HEK293 (cell line): ENCODE results near the gene WNT8B.

Experiments used
- CTCF ChIA-PET: fragments of 350-600 bp; formaldehyde crosslinking; extraction: SDS; loops from one replicate; lab custom pipeline; 2021; ENCODE audit warnings: antibody characterized with exemption; lab: Yijun Ruan, JAX
- POLR2A ChIA-PET: fragments of 300-600 bp; formaldehyde crosslinking; extraction: SDS; loops from one replicate; lab custom pipeline; 2020; ENCODE audit warnings: antibody characterized with exemption, inconsistent platforms; lab: Yijun Ruan, JAX
- H3K27ac ChIP-seq: fragments of 200-500 bp; sonication (Bioruptor generic); 2 replicates; pipeline ENCODE4 v1.5.1; 2014; ENCODE audit warnings: low read depth, low read length, control low read depth, inconsistent platforms; ENCODE audit errors: extremely low read depth
- H3K36me3 ChIP-seq, 2 experiments: fragments of 200-500 bp in 1 of 2; sonication (Bioruptor generic) in 1 of 2; 1 replicate in 1 of 2; 2 replicates in 1 of 2; pipeline ENCODE4 v1.5.1; 2014 to 2017; ENCODE audit warnings: inconsistent platforms in 2 of 2, low read length in 2 of 2; ENCODE audit not compliant: control insufficient read depth in 2 of 2, insufficient read depth in 1 of 2
- H3K4me1 ChIP-seq: fragments of 200-500 bp; sonication (Bioruptor generic); 2 replicates; pipeline ENCODE4 v1.5.1; 2014; ENCODE audit warnings: mild to moderate bottlenecking, low read length, inconsistent platforms; ENCODE audit not compliant: control insufficient read depth, insufficient read depth
- H3K4me3 ChIP-seq: 2 replicates; pipeline ENCODE4 v1.5.1; 2011; ENCODE audit warnings: low read depth, mild to moderate bottlenecking, control low read depth, low read length, moderate library complexity
- H3K9me3 ChIP-seq: fragments of 200-500 bp; sonication (Bioruptor generic); 2 replicates; pipeline ENCODE4 v1.5.1; 2014; ENCODE audit warnings: low read depth, low read length, inconsistent platforms; ENCODE audit not compliant: control insufficient read depth, insufficient read depth
- FEZF1 ChIP-seq: fragments of 450-650 bp; formaldehyde crosslinking; IDR thresholded peaks from 2 replicates; pipeline ENCODE4 v1.5.1; 2016; ENCODE audit warnings: missing biosample characterization, missing genetic modification characterization
- HOXA7 ChIP-seq: sonication (generic); formaldehyde crosslinking; IDR thresholded peaks from 2 replicates; pipeline ENCODE4 v1.8.1; 2022; ENCODE audit warnings: missing genetic modification reagents, borderline replicate concordance
- INSM2 ChIP-seq: fragments of 450-650 bp; formaldehyde crosslinking; IDR thresholded peaks from 2 replicates; pipeline ENCODE4 v1.5.1; 2016; ENCODE audit warnings: missing biosample characterization, missing genetic modification characterization
- SCRT1 ChIP-seq: fragments of 450-650 bp; formaldehyde crosslinking; IDR thresholded peaks from 2 replicates; pipeline ENCODE4 v1.5.1; 2016; ENCODE audit warnings: missing biosample characterization, missing genetic modification characterization, borderline replicate concordance
- SCRT2 ChIP-seq: fragments of 450-650 bp; formaldehyde crosslinking; IDR thresholded peaks from 2 replicates; pipeline ENCODE4 v1.5.1; 2016; ENCODE audit warnings: missing biosample characterization, missing genetic modification characterization
- SETDB1 ChIP-seq: IDR thresholded peaks from one replicate; pipeline ENCODE4 v1.6.1; 2017; ENCODE audit warnings: mild to moderate bottlenecking, low read length, moderate library complexity, mixed read lengths; ENCODE audit not compliant: insufficient read length
- ZBTB1 ChIP-seq: fragments of 450-650 bp; formaldehyde crosslinking; IDR thresholded peaks from 2 replicates; pipeline ENCODE4 v1.5.1; 2016; ENCODE audit warnings: missing biosample characterization, missing genetic modification characterization
- ZBTB48 ChIP-seq: fragments of 450-650 bp; formaldehyde crosslinking; IDR thresholded peaks from 2 replicates; pipeline ENCODE4 v1.5.1; 2016; ENCODE audit warnings: missing biosample characterization, missing genetic modification characterization
- ZBTB7A ChIP-seq: fragments of 450-650 bp; formaldehyde crosslinking; IDR thresholded peaks from 2 replicates; pipeline ENCODE4 v1.5.1; 2016; ENCODE audit warnings: low read depth, missing biosample characterization, missing genetic modification characterization
- ZNF214 ChIP-seq: fragments of 450-650 bp; formaldehyde crosslinking; IDR thresholded peaks from 2 replicates; pipeline ENCODE4 v1.5.1; 2017; ENCODE audit warnings: missing biosample characterization, mild to moderate bottlenecking, missing genetic modification characterization, borderline replicate concordance
- ZNF266 ChIP-seq: fragments of 450-650 bp; formaldehyde crosslinking; IDR thresholded peaks from 2 replicates; pipeline ENCODE4 v1.5.1; 2016; ENCODE audit warnings: missing biosample characterization, missing genetic modification characterization, low read depth
- ZNF549 ChIP-seq: fragments of 450-650 bp; IDR thresholded peaks from 2 replicates; pipeline ENCODE4 v1.5.1; 2018; ENCODE audit warnings: missing biosample characterization, missing genetic modification characterization, mild to moderate bottlenecking, inconsistent platforms, moderate library complexity
- ZNF596 ChIP-seq: fragments of 450-650 bp; IDR thresholded peaks from 2 replicates; pipeline ENCODE4 v1.5.0; 2018; ENCODE audit warnings: missing biosample characterization, mild to moderate bottlenecking, missing genetic modification characterization, moderate library complexity
- ZSCAN23 ChIP-seq: fragments of 450-650 bp; formaldehyde crosslinking; IDR thresholded peaks from 2 replicates; pipeline ENCODE4 v1.5.1; 2016; ENCODE audit warnings: missing biosample characterization, missing genetic modification characterization

Gene WNT8B

DNA sequence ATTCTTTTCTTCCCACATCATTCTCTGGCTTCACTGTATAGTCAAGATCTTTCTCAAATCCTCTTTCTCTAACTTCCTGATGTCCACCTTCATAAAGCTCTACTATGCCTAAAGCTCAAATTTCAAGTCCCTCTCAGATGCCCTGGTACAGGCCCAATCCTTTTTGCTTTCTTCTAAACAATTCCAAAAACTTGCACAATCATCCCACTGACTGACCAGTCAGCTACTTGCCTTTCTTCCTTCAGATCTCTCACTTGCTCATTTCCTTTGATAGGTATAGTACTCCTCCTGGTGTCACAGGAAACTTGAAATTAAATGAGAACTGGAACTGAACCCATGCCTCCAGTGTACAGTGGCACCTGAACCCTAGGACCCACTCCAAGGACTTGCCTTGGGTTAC is 38.6 kb downstream of the WNT8B start:
- CTCF ChIA-PET: interaction anchor here (0.7 to 3.3 kb wide), 4 partner anchors 17 to 89 kb away, joined by 3 to 16 read pairs (median 7); no protein-coding TSS in a partner anchor
- H3K36me3 ChIP-seq: peaks cover 0 to 86% of the 10 kb centered on the region in 2 experiments

GRCh38 chr10:100502926-100503494 is 40.2 kb downstream of the WNT8B start:
- Histone ChIP-seq H3K9me3 (no peaks in the 10 kb centered on the region), H3K36me3 (peaks cover 0 to 81% of the 10 kb centered on the region in 2 experiments), H3K4me1 (no peaks in the 10 kb centered on the region), H3K27ac (no peak overlapping the region), H3K4me3 (no peak overlapping the region)
- no peak for TF ChIP-seq SETDB1
- no peak for TF ChIP-seq ZBTB1
- ChIA-PET POLR2A (no interaction called here), CTCF (interaction anchor here (1.8 to 2.4 kb wide), 3 partner anchors 16 to 20 kb away, joined by 6 to 12 read pairs (median 10); no protein-coding TSS in a partner anchor)

More for the DNA sequence above, 38.6 kb downstream of the WNT8B start:
- Histone ChIP-seq H3K4me3 (no peak overlapping the region), H3K9me3 (no peaks in the 10 kb centered on the region), H3K4me1 (no peaks in the 10 kb centered on the region), H3K27ac (no peak overlapping the region)
- POLR2A ChIA-PET: no interaction called here
- TF ChIP-seq INSM2 (tag by site-specific recombination): no peak
- TF ChIP-seq ZNF549 (tag by site-specific recombination): no peak
- no peak for TF ChIP-seq SCRT1 (tag by site-specific recombination)
- no peak for TF ChIP-seq ZNF266
- TF ChIP-seq HOXA7 (CRISPR knock-in tag): no peak
- no peak for TF ChIP-seq ZBTB48 (tag by site-specific recombination)
- TF ChIP-seq ZNF214 (tag by site-specific recombination): no peak

GRCh38 chr10:100504096-100504495 is 41.3 kb downstream of the WNT8B start:
- ChIA-PET POLR2A (no interaction called here), CTCF (interaction anchor here (0.6 to 2.4 kb wide), 6 partner anchors 13 to 195 kb away, joined by 3 to 12 read pairs (median 4); no protein-coding TSS in a partner anchor)
- H3K4me3 ChIP-seq: no peak overlapping the region
- TF ChIP-seq ZBTB7A (tag by site-specific recombination): no peak
- TF ChIP-seq ZNF596: no peak
- no peak for TF ChIP-seq ZSCAN23 (tag by site-specific recombination)
- no peak overlapping the region for H3K27ac ChIP-seq
- no peaks in the 10 kb centered on the region for H3K9me3 ChIP-seq
- peaks cover 0 to 72% of the 10 kb centered on the region in 2 experiments for H3K36me3 ChIP-seq
- no peaks in the 10 kb centered on the region for H3K4me1 ChIP-seq

- H3K4me3 ChIP-seq: no peak overlapping the region
- TF ChIP-seq SCRT2 (tag by site-specific recombination): peak; percentile 83
- TF ChIP-seq SCRT1 (tag by site-specific recombination): peak; percentile 70; the same call in 1 of the 2 replicates
- no peak for TF ChIP-seq FEZF1 (tag by site-specific recombination)
- H3K9me3 ChIP-seq: no peaks in the 10 kb centered on the region
- H3K36me3 ChIP-seq: peaks cover 0 to 62% of the 10 kb centered on the region in 2 experiments
- POLR2A ChIA-PET: no interaction called here
- no peaks in the 10 kb centered on the region for H3K4me1 ChIP-seq
- no peak overlapping the region for H3K27ac ChIP-seq
- CTCF ChIA-PET: interaction anchor here (0.9 to 2.4 kb wide), 3 partner anchors 13 to 71 kb away, joined by 5 to 12 read pairs (median 10); no protein-coding TSS in a partner anchor
Measured at GRCh38 chr10:100505164-100505563, 42.4 kb downstream of the WNT8B start.
